SK-N-MC (cell line): ENCODE data around the gene LRRC43.
"Not testable (repeated sequence)": the region's sequence is repeated elsewhere in the genome, so short reads cannot be mapped to it uniquely, and the experiment has no call there.

Experiments
- DNase-seq: peaks from one replicate; pipeline ENCODE4 v3.0.0-alpha.2; 2011; ENCODE audit warnings: low read depth, low spot score
- H3K27ac ChIP-seq: fragments of 200-600 bp; sonication (generic); 2 replicates; pipeline ENCODE4 v1.5.1; 2016; ENCODE audit warnings: mixed run types
- H3K36me3 ChIP-seq: fragments of 200-600 bp; sonication (generic); 2 replicates; pipeline ENCODE4 v1.6.1; 2017; ENCODE audit warnings: antibody characterized with exemption, low read length, mixed read lengths; ENCODE audit not compliant: insufficient read depth
- H3K4me3 ChIP-seq: fragments of 200-600 bp; sonication (generic); 2 replicates; pipeline ENCODE4 v1.5.1; 2016
- H3K9ac ChIP-seq: fragments of 200-600 bp; sonication (generic); 2 replicates; pipeline ENCODE4 v1.8.0; 2017; ENCODE audit warnings: mixed run types, mixed read lengths; ENCODE audit not compliant: insufficient read length
- H3K9me3 ChIP-seq: fragments of 200-600 bp; sonication (generic); 2 replicates; pipeline ENCODE4 v1.6.1; 2017; ENCODE audit warnings: low read depth, mild to moderate bottlenecking, antibody characterized with exemption, low read length, moderate library complexity, mixed read lengths
- EZH2 ChIP-seq: fragments of 200-600 bp; sonication (generic); IDR thresholded peaks from one replicate; pipeline ENCODE4 v1.6.1; 2017; ENCODE audit warnings: antibody characterized with exemption
- FOXP2 ChIP-seq: optimal IDR thresholded peaks from 2 replicates; pipeline ENCODE3; 2011; ENCODE audit warnings: mild to moderate bottlenecking, moderate library complexity; ENCODE audit not compliant: insufficient read depth; ENCODE audit errors: extremely low read length, control extremely low read depth
- POLR2AphosphoS5 ChIP-seq: IDR thresholded peaks from 2 replicates; pipeline ENCODE4 v1.6.1; 2012; ENCODE audit warnings: mild to moderate bottlenecking, low read depth, low read length, borderline replicate concordance

LRRC43 gene

DNA sequence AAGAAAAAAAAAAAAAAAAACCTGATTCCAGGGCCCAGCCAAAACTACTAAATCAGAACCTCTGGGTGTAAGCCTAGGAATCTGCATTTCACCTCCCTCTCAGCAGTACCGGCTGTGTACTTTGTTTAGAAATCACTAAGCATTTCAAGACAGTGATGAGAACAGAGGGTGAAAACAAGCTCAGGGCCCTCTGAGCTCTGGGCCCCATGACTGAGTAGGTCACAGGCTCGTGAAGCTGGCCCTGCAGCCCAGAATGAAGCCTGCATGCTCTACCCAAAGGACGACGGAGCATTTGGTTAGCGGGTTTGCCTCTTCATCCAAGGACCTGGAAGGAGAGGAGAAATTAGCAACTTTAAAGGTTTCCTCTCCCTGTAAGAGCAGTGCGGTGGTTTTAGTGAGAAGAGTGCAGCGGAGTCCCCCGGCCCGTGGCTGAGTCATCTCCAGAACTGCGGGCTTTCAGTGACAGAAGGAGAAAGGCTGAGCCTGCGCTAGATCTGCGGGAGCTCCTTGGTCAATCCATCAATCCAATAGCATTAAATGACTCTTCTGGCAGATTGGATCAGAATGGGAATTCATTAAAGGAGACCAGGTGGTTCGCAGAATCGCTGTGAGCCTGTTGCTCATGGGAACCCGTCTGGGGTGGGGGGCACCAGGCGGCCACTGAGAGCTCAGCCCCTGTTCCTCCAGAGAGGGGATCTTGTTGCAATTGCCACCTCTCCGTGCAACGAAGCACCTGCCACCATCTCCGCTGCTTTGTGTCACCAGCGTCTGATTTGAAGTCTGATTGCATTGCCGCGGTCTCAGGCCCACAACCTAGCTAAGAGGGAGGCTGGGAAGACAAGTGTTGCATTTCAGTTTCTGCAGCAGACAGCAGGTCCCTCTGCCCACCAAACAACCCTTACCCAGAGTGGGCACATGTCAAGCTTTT is 16.2 kb upstream of the LRRC43 start:
- no peak for DNase-seq
- Histone ChIP-seq H3K9ac (no peak overlapping the region), H3K27ac (no peak overlapping the region), H3K36me3 (no peaks in the 10 kb centered on the region), H3K9me3 (no peaks in the 10 kb centered on the region), H3K4me3 (no peak overlapping the region)
- TF ChIP-seq EZH2 = no peak
- no peak for TF ChIP-seq FOXP2
- no peak for TF ChIP-seq POLR2AphosphoS5

GRCh38 chr12:122167356-122167925 is 15.5 kb upstream of the LRRC43 start:
- Histone ChIP-seq H3K9ac (no peak overlapping the region), H3K4me3 (no peak overlapping the region), H3K27ac (no peak overlapping the region), H3K9me3 (no peaks in the 10 kb centered on the region), H3K36me3 (no peaks in the 10 kb centered on the region)
- no peak for TF ChIP-seq FOXP2
- no peak for TF ChIP-seq POLR2AphosphoS5
- no peak for TF ChIP-seq EZH2
- DNase-seq = no peak

- H3K36me3 ChIP-seq = no peaks in the 10 kb centered on the region
- H3K9me3 ChIP-seq = no peaks in the 10 kb centered on the region
- TF ChIP-seq EZH2 (no peak), POLR2AphosphoS5 (no peak), FOXP2 (no peak)
- no peak overlapping the region for H3K27ac ChIP-seq
- no peak for DNase-seq
- H3K4me3 ChIP-seq = no peak overlapping the region
- H3K9ac ChIP-seq = no peak overlapping the region
Observed at GRCh38 chr12:122168492-122168891, 14.4 kb upstream of the LRRC43 start.

DNA sequence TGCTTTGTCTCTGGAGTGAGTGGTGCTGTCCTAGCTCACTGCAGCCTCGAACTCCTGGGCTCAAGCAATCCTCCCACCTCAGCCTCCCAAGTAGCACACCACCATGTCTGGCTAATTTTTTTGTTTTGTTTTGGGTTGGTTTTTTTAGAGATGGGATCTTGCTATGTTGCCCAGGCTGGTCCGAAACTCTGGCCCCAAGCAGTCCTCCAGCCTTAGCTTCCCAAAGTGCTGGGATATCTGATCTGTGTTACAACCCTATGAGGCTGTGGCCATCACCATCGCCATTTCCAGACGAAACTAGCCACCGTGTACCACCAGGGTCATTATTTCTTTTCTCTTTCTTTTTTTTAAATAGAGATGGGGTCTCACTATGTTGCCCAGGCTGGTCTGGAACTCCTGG is 11.5 kb upstream of the LRRC43 start:
- H3K9ac ChIP-seq = no peak overlapping the region
- no peaks in the 10 kb centered on the region for H3K9me3 ChIP-seq
- no peaks in the 10 kb centered on the region for H3K36me3 ChIP-seq
- H3K4me3 ChIP-seq = no peak overlapping the region
- H3K27ac ChIP-seq = no peak overlapping the region
- TF ChIP-seq FOXP2 (no peak), EZH2 (no peak), POLR2AphosphoS5 (no peak)
- DNase-seq = no peak

DNA sequence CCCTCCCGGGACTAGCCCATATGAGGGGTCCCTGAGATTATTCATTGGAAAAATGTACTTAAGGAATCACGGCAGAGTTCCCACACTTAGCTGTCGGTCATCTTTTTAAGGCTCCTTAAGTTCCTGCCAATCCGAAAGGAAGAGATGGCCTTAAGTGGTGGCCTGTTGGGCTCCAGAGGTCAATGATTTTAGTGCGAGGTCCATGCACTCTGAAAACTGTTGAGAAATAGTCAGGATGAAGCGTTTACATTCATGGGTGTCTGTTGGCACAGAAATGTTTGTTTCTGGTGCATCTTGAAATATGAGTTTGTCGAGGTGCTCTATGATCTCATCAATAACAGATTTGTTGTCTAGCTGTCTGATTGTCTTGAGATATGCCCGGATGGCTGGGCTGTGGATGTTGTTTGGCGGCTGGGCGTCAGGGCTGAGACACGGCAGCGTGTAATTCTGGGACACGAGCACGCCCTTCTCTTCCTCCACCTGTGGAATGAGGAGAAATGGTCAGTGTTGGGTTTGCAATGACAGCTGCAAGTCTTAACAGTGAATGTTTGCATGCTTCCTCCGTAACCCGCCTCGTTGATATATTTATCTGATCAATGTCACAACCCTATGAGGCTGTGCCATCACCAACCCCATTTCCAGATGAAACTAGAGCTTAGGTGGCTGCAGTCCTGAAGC is 10.5 kb upstream of the LRRC43 start:
- TF ChIP-seq POLR2AphosphoS5 = no peak
- TF ChIP-seq FOXP2 = no peak
- no peak for TF ChIP-seq EZH2
- Histone ChIP-seq H3K9me3 (no peaks in the 10 kb centered on the region), H3K4me3 (no peak overlapping the region), H3K27ac (no peak overlapping the region), H3K9ac (no peak overlapping the region), H3K36me3 (no peaks in the 10 kb centered on the region)
- DNase-seq = no peak

- TF ChIP-seq EZH2 (no peak), FOXP2 (no peak), POLR2AphosphoS5 (no peak)
- no peak for DNase-seq
- H3K9ac ChIP-seq = no peak within 1 kb of the TSS
- no peak within 1 kb of the TSS for H3K4me3 ChIP-seq
- no peaks in the 10 kb centered on the region for H3K36me3 ChIP-seq
- no peaks in the 10 kb centered on the region for H3K9me3 ChIP-seq
- no peak within 1 kb of the TSS for H3K27ac ChIP-seq
Observed at GRCh38 chr12:122174155-122174845, 8.6 kb upstream of the LRRC43 start, which contains the start of gene IL31. Gene IL31, minus strand, starts transcription at chr12:122174221. Its CDS starts 49 bp downstream, at chr12:122174172.

DNA sequence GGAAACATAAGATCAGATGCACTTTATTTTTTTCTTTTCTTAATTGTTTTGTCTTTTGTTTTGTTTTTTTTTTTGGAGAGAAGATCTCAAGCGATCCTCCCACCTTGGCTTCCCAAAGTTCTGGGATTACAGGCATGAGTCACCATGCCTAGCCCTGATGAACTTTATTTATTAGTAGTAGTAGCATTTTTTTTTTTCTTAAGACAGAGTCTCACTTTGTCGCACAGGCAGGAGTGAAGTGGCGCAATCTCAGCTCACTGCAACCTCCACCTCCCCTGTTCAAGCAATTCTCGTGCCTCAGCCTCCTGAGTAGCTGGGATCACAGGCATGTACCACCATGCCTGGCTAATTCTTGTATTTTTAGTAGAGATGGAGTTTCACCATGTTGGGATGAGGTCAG is 6.5 kb upstream of the LRRC43 start:
- not testable (repeated sequence) for DNase-seq, H3K36me3 ChIP-seq, H3K4me3 ChIP-seq, H3K9ac ChIP-seq, H3K9me3 ChIP-seq, H3K27ac ChIP-seq

DNA sequence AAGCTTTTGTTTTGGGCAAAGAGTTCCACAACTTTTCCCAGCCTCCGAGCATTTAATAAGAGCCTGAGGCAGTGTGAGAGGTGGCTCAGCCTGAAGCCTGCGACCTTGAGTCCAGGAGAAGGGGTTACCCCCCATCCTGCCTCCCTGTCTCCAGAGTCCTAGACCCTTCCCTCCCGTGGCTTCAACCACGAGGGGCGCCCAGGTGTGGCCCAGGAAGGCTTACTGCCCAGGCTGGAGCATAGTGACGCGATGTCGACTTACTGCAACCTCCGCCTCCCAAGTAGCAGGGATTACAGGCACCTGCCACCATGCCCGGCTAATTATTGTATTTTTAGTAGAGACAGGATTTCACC is 641 bp downstream of the LRRC43 start:
- Histone ChIP-seq H3K9me3 (no peaks in the 10 kb centered on the region), H3K27ac (no peak overlapping the region), H3K9ac (no peak overlapping the region), H3K36me3 (no peaks in the 10 kb centered on the region), H3K4me3 (no peak overlapping the region)
- no peak for DNase-seq
- TF ChIP-seq EZH2 = no peak
- no peak for TF ChIP-seq POLR2AphosphoS5
- no peak for TF ChIP-seq FOXP2
